GM19438 (cell line): ENCODE measurements around the gene CCSER1.
"Not testable (repeated sequence)": the region's sequence is repeated elsewhere in the genome, so short reads cannot be mapped to it uniquely, and the experiment has no call there.

Experiments
- ATAC-seq: cut with Tn5 transposase; IDR thresholded peaks from one replicate; pipeline ENCODE4 v1.9.1; 2021; ENCODE audit warnings: low read depth; ENCODE audit not compliant: unreplicated experiment

CCSER1 gene

DNA sequence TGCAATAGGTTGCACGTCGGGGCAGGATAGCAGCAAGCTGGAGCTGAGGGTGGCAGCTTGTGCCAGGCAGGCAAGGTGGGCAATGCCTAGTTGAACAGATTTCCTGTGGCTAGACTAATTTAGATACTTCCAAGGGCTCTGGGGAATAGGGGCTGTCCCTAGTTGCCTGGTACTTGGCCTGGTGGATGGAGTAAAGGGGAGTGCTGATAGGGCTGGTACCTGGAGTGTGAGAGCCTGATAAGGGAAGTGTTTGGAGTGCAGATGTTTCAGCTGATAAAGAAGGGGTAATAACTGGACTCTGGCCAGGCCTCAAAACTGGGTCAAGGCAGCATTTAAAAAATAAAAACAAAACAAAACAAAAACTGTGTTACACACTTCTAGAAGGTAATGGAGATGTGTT, 665.5 kb downstream of the CCSER1 start:
- no peak for ATAC-seq

DNA sequence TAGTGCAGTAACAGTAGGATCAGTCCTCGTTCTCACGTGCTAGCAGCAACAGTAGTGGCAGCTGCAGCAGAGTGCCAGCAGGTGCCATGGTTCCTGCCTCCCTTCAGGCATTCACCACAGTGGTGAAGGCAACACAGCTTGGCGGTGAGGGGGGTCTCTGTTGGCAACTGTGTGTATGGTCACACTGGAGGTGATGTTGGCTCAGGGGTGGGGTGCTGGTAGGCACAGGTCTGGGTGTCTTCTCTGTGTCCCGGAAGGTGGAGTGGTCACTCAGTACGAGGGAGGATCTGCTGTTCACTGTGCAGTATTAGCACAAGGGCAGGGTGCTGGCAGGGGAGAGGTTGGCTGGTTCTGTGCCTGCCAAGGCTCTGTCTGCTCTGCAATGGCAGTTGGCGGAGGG, 671.8 kb downstream of the CCSER1 start:
- ATAC-seq = no peak

DNA sequence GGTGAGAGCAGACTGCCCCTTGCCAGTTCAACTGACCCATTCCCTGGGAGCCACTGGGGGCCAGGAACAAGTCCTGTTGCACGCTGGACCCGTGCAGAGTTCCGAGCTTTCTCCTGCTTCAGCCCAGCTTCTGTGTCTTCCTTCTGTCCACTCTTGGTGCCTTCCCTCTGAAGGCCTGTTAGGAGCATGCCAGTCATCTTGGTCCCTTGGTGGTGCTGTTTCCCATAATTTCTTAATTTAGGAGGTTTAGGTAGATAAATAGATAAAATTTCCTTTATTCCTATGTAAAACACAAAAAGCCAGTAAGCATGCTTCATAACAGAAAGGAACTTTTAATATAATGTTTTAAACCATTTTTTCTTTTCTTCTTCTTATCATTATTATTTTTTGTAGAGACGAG, 672.7 kb downstream of the CCSER1 start:
- ATAC-seq = no peak

DNA sequence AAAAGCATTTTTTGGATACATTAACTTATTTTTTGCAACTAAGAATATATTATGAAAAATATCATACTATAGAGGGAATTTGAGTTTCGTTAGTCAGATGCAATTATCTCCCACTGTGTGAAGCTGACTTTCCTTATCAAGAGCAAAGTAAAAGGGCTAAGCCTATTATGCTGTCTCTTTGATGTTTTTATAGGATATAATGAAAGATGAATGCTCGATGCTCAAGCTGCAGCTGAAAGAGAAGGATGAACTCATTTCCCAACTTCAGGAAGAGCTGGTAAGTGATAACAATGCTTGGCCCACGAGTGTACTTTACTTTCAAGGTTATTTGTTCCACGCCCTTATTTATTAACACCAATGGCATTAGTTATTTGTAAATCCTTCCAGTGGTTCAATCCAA, 688.4 kb downstream of the CCSER1 start:
- ATAC-seq = no peak

DNA sequence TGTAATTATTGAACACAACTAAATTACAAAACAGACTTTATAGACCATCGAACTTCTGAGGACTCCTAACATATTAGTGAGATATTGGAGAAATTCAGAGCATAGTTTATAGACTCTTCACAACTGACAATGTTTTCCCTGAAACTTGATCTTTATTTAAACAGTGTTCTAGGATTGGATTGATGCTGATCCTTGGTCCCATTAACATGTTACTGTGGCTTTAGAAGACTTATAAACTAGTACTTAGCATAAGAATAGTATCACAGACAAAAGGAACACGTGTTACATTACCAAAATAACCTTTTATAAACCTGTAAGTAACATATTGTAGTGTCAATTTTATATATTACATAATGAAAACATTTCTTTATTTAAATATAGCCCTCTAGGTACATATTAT, 689.6 kb downstream of the CCSER1 start:
- no peak for ATAC-seq

DNA sequence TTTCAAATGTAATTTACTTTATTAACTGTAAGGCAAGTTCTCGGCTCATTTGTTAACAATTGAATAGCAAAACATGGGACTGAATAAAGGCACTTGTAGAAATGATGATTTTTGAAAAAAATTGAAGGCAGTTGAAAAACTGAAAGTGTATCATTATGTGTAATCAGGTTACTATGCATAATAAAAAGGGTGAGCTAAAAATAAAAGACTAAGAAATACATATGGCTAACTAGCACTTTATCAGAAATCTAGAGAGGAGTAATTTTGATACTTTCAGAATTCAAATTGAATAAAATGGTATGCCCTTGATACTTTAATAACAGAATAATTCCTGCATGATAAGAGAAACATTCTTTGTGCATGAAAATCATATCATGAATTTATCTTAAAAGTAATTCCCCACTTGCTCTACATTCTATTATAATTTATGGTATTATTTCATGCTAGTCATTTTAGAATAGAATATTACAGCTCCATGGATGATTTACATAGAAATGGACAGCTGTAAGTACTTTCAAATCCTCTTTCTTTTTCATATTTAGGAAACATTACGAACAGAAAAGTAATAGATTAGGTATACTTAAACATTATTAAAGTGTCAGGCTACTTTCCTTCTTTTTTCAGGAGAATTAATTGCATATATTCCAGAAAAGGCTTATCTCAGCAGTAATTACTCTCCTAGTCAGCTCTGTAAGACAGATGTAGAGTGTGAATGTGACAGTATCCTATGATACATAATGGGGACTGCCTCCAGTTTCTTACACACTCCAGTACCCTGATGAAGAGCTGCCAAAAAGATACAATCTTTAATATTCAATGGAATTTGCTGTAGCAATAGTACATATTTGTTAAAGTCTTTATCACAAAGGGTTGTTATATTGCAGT, 697.3 kb downstream of the CCSER1 start:
- ATAC-seq = no peak

DNA sequence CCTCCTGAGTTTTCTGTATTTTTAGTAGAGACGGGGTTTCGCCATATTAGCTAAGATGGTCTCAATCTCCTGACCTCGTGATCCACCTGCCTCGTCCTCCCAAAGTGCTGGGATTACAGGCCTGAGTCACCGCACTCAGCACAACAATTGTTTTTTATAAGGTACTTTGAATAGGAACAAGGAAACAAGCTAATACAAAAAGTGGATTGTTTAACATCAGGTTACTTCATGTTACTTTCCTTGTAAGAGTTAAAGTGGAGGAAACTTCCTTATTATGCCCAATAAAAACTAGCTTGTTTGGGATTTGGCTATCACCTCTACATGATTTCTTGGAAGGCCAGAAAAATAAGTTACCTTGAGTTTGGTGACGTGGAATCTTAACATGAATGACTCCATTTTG, 698.7 kb downstream of the CCSER1 start:
- no peak for ATAC-seq

DNA sequence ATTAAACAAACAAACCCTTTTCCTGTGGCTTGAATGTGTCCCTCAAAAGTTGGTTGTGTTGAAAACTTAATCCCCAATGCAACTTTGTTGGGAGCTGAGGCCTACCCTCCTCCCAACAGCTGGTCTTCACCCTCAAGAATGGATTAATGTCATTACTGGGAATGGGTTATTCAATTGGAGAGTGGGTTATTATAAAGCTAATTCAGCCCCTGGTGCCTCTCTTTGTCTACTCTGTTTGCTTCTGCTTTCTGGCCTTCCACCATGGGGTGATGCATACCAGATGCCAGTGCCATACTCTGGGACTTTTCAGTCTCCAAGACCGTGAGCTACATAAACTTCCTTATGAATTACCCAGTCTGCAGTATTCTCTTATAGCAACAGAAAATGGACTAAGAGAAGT, 706.5 kb downstream of the CCSER1 start:
- ATAC-seq = no peak

DNA sequence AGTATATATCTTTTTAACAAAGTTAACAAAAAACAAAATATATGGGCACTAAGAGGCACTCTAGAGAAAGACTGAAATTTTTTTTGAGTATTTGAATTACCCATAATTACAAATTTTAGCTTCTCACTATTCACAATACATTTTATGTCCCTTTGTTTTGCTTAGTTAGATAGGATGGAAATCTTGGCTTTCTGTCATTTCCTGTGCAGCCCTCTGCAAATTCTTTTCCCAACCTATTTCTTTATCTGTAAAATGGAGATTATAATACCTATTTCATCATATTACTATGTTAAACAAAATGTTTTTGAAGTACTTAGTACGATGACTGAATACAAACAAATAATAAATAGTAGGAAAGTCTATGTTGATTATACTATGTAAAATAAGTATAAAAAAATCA, 710.0 kb downstream of the CCSER1 start:
- ATAC-seq = no peak

DNA sequence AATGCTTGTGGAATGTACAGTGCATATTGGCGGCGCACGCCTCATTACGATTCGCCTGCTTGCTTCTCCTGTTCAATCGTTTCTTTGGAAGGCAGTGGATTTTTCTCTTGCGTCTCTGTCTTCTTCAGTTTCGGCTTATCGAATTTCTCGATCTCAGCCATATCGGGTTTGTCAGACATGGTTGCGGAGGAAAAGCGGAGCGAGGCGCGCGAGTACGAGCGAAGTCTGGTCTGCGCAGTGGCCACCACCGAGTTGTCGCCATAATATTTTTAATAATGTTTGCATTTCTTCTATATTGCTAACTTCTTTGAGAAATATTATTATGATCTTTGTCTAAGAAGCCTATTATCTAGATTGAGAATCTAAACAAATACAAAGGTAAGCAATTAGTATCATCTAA, 711.7 kb downstream of the CCSER1 start:
- not testable (repeated sequence) for ATAC-seq

DNA sequence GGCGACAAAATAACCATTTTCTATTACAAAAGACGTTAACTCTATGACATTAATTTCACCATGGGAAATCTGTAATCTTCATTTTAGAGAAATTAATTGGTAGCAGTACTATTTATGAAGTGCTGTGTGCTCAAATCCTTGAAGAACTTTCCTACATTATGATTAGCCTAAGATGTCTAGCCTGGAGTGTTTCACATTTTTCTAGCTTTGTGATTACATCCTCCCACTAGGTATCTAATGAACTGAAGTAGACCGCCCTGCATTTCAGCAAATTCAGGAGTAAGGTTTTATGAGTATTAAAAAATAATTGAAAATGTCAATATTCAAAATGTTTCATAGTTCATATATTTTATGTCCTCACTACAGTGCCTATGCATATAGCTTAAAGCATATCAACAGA, 713.1 kb downstream of the CCSER1 start:
- ATAC-seq = no peak

DNA sequence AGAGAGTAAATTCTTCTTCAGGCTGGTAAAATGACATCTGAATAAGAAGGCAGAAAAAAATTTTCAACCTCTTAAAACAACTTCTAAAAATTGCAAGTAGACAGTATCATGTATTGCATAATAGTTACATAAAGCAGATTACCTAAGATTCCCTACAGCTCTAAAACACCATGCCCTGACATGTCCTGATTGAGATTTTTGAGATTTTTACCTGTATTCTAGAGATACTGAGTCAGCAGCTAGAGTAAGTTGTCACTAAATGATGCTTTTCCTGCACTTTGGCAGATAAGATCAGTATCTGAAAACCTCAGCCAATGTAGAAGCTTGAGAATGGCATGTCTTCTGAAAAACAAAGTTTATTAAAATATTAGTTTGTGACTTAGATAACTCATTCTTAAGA, 713.6 kb downstream of the CCSER1 start:
- no peak for ATAC-seq

DNA sequence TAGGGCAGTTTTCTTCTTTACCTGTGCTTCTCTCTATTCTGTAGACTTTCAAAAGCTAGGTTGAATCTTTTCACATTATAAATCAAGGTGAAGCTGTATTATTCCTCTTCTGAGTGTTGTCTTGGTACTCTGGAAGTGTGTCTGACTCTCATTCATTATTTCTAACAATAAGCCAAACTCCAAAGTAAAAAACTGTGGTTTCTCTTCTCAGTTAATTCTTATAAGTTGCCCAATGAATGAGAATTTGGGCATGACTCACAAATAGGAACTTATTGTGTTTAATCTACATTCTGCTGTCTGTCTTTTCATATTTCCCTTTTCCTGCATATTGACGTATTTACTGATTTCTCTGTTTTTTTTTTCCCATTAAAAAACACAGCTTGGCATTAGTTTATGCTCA, 714.5 kb downstream of the CCSER1 start:
- no peak for ATAC-seq

DNA sequence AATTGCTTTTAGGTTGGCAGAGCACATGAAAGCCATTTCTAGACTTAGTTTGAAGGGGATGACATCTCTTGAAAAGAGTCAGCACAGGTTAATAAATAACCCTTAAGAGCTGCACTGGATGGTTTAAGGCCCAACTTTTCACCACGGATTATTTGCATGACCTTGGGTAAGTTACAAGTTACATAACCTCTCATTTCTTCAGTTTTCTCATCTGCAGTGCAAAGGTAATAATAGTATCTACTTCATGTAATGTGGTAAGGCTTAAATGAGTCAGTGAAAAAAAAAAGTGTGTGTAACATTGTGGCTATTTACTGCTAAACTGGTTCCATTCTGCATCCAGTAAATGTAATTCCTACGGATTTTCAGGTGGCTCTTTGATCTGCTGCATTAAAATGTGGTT, 715.8 kb downstream of the CCSER1 start:
- peak; percentile 93 for ATAC-seq

DNA sequence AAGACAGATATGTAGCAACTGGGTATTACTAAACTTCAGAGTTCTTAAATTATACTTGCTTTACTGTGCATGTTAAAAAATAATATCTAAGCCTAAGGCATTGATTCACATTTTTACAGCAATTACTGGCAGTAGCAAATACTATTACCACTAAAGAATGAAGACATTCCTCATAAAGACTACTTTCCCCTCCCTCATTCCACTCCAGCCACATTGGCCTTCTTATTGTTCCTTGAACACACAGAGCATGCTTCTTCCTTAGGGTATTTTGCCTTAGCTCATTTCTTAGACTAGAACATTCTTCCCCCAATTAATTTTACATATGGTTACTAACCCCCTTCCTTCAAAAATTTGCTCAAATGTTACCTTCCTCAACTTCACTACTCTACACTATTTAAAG, 717.0 kb downstream of the CCSER1 start:
- no peak for ATAC-seq

DNA sequence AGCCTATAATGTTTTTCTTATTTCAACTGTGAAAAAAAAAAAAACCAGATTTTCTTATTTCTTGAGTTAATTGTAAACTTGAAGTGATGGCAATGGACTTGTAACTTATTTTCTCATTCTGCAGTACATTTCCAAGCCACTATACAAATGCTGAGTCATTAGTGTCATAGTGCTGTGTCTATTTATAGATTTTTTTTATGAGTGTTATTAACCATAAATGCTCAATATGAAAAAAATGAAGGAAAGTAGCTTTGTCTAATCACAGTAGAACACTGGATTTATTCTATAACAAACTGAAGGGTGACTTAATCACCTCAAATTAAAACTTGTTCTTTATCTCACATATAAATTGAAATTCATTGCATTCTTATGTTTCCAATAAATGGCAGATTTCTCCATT, 718.6 kb downstream of the CCSER1 start:
- ATAC-seq = no peak

DNA sequence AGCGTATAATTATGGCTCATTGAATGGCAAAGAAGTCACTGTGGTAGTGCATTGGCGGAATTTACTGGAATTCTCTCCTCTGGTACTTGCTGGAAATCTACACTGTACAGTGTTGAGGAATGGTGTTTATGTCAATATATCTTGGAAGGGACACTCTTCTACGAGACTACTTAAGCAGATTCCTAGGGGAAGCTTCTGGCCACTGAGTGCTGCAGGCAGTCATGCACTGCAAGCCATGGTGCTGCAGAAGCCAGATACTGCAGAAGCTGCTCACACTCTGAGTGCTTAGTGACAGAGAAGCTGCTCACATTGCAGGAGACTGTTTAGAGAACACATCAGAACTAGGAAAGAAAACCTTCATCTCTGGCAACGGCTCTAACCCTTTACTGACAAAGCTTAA, 725.0 kb downstream of the CCSER1 start:
- ATAC-seq = no peak

DNA sequence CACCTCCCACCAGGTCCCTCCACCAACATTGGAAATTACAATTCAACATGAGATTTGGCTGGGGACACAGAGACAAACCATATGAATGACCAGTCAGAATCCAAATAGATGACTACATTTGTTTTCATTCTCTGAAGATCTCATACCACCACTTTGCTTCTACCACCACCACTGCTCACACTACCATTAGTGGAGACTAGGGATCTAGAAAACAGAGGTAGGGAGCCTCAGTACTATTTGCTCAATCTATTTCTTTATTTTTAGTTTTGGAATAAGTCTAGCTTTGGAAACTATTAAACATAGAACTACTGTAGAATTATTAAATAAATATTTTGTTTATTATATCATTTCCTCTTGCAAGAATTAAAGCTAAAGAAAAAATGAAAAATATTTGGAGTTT, 727.9 kb downstream of the CCSER1 start:
- ATAC-seq = no peak

DNA sequence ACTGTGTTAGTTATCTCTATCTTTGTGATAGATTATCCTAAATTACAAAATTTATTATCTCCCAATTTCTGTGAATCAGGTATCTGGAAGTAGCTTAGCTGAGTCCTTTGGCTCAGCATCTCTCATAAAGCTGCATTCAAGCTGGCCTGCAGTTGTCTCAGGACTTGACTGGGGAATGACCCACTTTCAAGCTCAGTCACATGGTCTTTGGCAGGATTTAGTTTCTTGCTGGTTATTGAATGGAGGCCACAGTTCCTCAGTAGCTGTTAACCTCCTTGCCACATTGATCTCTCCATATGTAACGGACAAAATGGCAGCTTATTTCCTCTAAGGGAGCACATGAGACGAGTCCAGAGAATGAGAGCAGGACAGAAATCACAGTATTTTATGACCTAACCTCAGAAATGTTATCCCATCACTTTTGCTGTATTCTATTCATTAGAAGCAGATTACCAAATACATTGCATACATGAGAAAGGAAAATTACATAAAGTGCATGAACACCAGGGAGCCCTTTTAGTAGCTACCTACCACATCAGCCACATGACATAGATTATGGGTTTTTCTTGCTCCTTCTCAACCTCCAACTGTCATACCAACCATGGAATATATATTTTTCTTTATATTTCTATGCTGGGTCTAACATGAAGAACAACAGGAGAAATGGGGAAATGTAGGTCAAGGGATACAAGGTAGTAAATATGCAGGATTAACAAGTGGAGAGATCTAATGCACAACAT, 730.1 kb downstream of the CCSER1 start:
- ATAC-seq = no peak

DNA sequence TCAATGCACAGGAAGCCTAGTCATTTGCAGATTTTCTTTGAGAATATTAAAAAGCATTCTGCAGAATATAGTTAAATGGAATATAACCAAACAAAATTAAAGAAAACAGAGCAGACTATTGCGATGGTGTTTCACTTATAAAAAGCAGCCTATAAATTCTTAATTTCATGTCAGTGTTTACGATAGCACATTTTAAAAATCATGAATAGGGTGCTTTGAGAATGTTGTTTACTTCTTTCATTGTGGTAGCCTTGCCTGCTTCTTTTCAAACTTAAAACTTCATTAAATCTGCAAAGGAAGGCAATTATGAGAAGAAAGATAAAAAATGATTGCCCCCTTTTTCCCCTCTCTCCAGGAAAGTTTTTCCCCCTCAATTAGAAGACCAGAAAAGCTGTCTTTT, 748.6 kb downstream of the CCSER1 start:
- ATAC-seq = no peak

DNA sequence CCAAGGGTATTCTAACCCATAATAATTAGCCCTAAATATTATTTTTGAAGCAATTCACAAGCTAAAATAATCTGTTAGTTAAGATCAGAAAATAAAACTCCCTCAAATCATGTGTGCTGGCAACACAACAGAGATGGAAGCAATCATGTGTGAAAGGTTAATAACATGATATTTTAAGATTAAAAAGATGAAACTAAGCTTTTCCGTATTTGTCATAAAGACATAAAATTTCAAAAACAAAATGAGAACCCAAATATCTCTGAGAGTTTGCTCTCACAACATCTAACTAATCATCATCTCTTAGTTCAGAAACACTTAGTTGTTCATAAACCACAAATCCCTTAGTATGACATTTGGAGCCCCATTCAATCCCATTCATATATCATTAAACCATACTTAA, 749.1 kb downstream of the CCSER1 start:
- no peak for ATAC-seq

DNA sequence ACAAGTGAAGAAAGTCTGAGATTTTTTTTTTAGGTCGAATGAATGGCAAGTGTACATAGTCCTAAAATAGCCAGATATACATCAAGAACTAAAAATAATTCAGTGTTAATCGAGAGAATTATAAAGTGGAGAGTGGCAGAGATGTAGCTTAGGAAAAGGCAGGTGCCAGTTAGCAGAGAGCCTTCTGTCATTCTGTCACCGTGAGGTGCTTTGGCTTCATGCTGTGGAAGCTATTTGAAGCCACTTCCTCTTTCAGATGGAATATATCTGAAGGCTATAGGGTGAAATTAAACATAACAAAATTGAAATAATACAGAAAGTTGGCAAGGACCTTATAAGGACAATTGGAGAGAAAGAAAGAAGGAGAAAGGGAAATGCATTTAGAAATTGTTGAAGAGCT, 756.3 kb downstream of the CCSER1 start:
- no peak for ATAC-seq
